ENCODE results near the gene LTBP3.

LTBP3 gene

GRCh38 chr11:65537620-65538231, 20.4 kb downstream of the LTBP3 start:
- H3K79me2 ChIP-seq, result no peaks in the 10 kb centered on the region
- no peak overlapping the region for H3K27ac ChIP-seq
- H3K27me3 ChIP-seq (ENCODE audit: control insufficient read depth, insufficient read depth, low read length), result no peaks in the 10 kb centered on the region
- no peaks in the 10 kb centered on the region for H3K9me3 ChIP-seq (ENCODE audit: control insufficient read depth, low read length)
- no peak overlapping the region for H3K9ac ChIP-seq
- H3K4me2 ChIP-seq (ENCODE audit: low read length), result no peak overlapping the region
- H2AFZ ChIP-seq, result no peak overlapping the region
- TF ChIP-seq CTCF (IDR thresholded peaks at IDR 0.05), result no peak
- H3K4me1 ChIP-seq, result no peaks in the 10 kb centered on the region
- H3K4me3 ChIP-seq (ENCODE audit: low read depth, low read length), result no peak overlapping the region
- H3K36me3 ChIP-seq (ENCODE audit: control insufficient read depth, insufficient read depth, low read length), result no peaks in the 10 kb centered on the region

- Histone ChIP-seq H2AFZ (no peak overlapping the region), H3K9ac (no peak overlapping the region), H3K27ac (no peak overlapping the region), H3K79me2 (no peaks in the 10 kb centered on the region), H3K36me3 (ENCODE audit: control insufficient read depth, insufficient read depth, low read length) (no peaks in the 10 kb centered on the region), H3K9me3 (ENCODE audit: control insufficient read depth, low read length) (no peaks in the 10 kb centered on the region), H3K4me1 (no peaks in the 10 kb centered on the region), H3K4me2 (ENCODE audit: low read length) (no peak overlapping the region), H3K4me3 (ENCODE audit: low read depth, low read length) (no peak overlapping the region), H3K27me3 (ENCODE audit: control insufficient read depth, insufficient read depth, low read length) (no peaks in the 10 kb centered on the region)
- no peak for TF ChIP-seq CTCF (IDR thresholded peaks at IDR 0.05)
Measured at GRCh38 chr11:65537296-65537597, 20.9 kb downstream of the LTBP3 start.

- Histone ChIP-seq H3K4me2 (ENCODE audit: low read length) (no peak overlapping the region), H3K9me3 (ENCODE audit: control insufficient read depth, low read length) (no peaks in the 10 kb centered on the region), H3K27me3 (ENCODE audit: control insufficient read depth, insufficient read depth, low read length) (no peaks in the 10 kb centered on the region), H3K9ac (no peak overlapping the region), H3K79me2 (no peaks in the 10 kb centered on the region), H2AFZ (no peak overlapping the region), H3K36me3 (ENCODE audit: control insufficient read depth, insufficient read depth, low read length) (no peaks in the 10 kb centered on the region), H3K4me1 (no peaks in the 10 kb centered on the region), H3K27ac (no peak overlapping the region), H3K4me3 (ENCODE audit: low read depth, low read length) (no peak overlapping the region)
- TF ChIP-seq CTCF (IDR thresholded peaks at IDR 0.05), result no peak
Measured at GRCh38 chr11:65536412-65537295, 21.5 kb downstream of the LTBP3 start.

- Histone ChIP-seq H3K4me2 (ENCODE audit: low read length) (no peak overlapping the region), H3K4me1 (no peaks in the 10 kb centered on the region), H3K79me2 (no peaks in the 10 kb centered on the region), H3K9me3 (ENCODE audit: control insufficient read depth, low read length) (no peaks in the 10 kb centered on the region), H3K27ac (no peak overlapping the region), H3K36me3 (ENCODE audit: control insufficient read depth, insufficient read depth, low read length) (no peaks in the 10 kb centered on the region), H3K27me3 (ENCODE audit: control insufficient read depth, insufficient read depth, low read length) (no peaks in the 10 kb centered on the region), H2AFZ (no peak overlapping the region), H3K4me3 (ENCODE audit: low read depth, low read length) (no peak overlapping the region), H3K9ac (no peak overlapping the region)
- no peak for TF ChIP-seq CTCF (IDR thresholded peaks at IDR 0.05)
Measured at GRCh38 chr11:65535102-65535501, 23.1 kb downstream of the LTBP3 start.

Measured in parathyroid adenoma (tissue), 2 donors.